GM19238 (cell line): ENCODE results near the gene MAFG.
A peak's percentile ranks its signal among the peaks of the same experiment; 100 is the strongest.

ENCODE experiments used
- DNase-seq: peaks from one replicate; pipeline ENCODE4 v3.0.0; 2011; ENCODE audit warnings: low spot score; ENCODE audit not compliant: insufficient read length

The MAFG gene

GRCh38 chr17:81939881-81940385, 12.4 kb upstream of the MAFG start:
- DNase-seq: no peak

- DNase-seq: no peak
Observed at GRCh38 chr17:81939218-81939617, 11.7 kb upstream of the MAFG start.

- DNase-seq: no peak
Observed at GRCh38 chr17:81935709-81936084, 8.2 kb upstream of the MAFG start.

GRCh38 chr17:81934850-81935708, 7.5 kb upstream of the MAFG start:
- DNase-seq: no peak

- no peak for DNase-seq
Observed at GRCh38 chr17:81934098-81934757, 6.7 kb upstream of the MAFG start.

- DNase-seq: no peak
Observed at GRCh38 chr17:81933178-81933699, 5.7 kb upstream of the MAFG start.

- no peak for DNase-seq
Observed at GRCh38 chr17:81932333-81932983, 4.9 kb upstream of the MAFG start.

- DNase-seq: no peak
Observed at GRCh38 chr17:81931557-81932332, 4.2 kb upstream of the MAFG start.

- DNase-seq: no peak
Observed at GRCh38 chr17:81931189-81931556, 3.6 kb upstream of the MAFG start.

GRCh38 chr17:81930142-81931125, 2.9 kb upstream of the MAFG start:
- no peak for DNase-seq

- DNase-seq: no peak
Observed at GRCh38 chr17:81929253-81930141, 2.0 kb upstream of the MAFG start.

GRCh38 chr17:81928544-81929252, 1.2 kb upstream of the MAFG start:
- no peak for DNase-seq

- peak; percentile 42 for DNase-seq
Observed at GRCh38 chr17:81927152-81927652, 333 bp downstream of the MAFG start.

- DNase-seq: peak; percentile 69
Observed at GRCh38 chr17:81926451-81927151, 934 bp downstream of the MAFG start.

GRCh38 chr17:81925860-81926450, 1.6 kb downstream of the MAFG start:
- DNase-seq: no peak

GRCh38 chr17:81924557-81925532, 2.7 kb downstream of the MAFG start:
- DNase-seq: no peak
